ENCODE results near the gene RTF1.
A peak's percentile ranks its signal among the peaks of the same experiment; 100 is the strongest.

The RTF1 gene

DNA sequence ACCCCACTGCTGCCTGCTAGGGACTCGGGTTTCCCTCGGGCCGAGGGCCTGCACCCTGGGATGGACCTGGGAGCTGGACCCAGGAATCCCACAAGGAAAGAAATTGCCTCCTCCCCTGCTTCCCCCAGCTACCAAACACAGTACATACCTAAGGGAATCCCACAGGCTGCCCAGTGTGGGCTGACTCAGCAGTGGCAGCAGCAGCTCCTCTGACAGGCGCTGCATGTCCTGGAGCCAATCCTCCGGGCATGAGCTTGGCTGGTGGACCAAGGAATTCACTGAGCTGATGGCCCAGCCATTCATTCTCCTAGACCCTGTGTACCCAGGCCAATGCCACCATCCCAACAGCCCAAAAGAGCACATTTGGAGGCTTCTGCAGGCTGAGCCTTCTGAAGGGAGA is 106.2 kb downstream of the RTF1 start:
- no peaks in the 10 kb centered on the region for H3K79me2 ChIP-seq (ENCODE audit: control insufficient read depth, low read length)
- no peaks in the 10 kb centered on the region for H3K27me3 ChIP-seq (ENCODE audit: control insufficient read depth, low read length)
- H3K4me1 ChIP-seq (ENCODE audit: control insufficient read depth, low read length): no peaks in the 10 kb centered on the region
- no peaks in the 10 kb centered on the region for H3K9me2 ChIP-seq (replicated peaks; ENCODE audit: control insufficient read depth, low read length)
- no peak overlapping the region for H3K27ac ChIP-seq (ENCODE audit: low read depth, low read length)
- H3K4me3 ChIP-seq (ENCODE audit: low read length): no peak overlapping the region
- H4K20me1 ChIP-seq (ENCODE audit: control insufficient read depth, insufficient read depth, low read depth, low read length): no peaks in the 10 kb centered on the region
- peaks cover 28% of the 10 kb centered on the region for H3K36me3 ChIP-seq (ENCODE audit: control insufficient read depth, low read length)
- no peak overlapping the region for H3K4me2 ChIP-seq (ENCODE audit: low read length)
- TF ChIP-seq EZH2phosphoT487 (IDR thresholded peaks at IDR 0.05; ENCODE audit: borderline replicate concordance, low read length): no peak
- TF ChIP-seq, protein P1, sequence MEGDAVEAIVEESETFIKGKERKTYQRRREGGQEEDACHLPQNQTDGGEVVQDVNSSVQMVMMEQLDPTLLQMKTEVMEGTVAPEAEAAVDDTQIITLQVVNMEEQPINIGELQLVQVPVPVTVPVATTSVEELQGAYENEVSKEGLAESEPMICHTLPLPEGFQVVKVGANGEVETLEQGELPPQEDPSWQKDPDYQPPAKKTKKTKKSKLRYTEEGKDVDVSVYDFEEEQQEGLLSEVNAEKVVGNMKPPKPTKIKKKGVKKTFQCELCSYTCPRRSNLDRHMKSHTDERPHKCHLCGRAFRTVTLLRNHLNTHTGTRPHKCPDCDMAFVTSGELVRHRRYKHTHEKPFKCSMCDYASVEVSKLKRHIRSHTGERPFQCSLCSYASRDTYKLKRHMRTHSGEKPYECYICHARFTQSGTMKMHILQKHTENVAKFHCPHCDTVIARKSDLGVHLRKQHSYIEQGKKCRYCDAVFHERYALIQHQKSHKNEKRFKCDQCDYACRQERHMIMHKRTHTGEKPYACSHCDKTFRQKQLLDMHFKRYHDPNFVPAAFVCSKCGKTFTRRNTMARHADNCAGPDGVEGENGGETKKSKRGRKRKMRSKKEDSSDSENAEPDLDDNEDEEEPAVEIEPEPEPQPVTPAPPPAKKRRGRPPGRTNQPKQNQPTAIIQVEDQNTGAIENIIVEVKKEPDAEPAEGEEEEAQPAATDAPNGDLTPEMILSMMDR (IDR thresholded peaks at IDR 0.05; ENCODE audit: low read depth, low read length, poor library complexity, severe bottlenecking): no peak
- no peaks in the 10 kb centered on the region for H3F3A ChIP-seq (ENCODE audit: control insufficient read depth, insufficient read depth)
- no peaks in the 10 kb centered on the region for H3K9me3 ChIP-seq (ENCODE audit: control insufficient read depth, insufficient read depth, low read length)

DNA sequence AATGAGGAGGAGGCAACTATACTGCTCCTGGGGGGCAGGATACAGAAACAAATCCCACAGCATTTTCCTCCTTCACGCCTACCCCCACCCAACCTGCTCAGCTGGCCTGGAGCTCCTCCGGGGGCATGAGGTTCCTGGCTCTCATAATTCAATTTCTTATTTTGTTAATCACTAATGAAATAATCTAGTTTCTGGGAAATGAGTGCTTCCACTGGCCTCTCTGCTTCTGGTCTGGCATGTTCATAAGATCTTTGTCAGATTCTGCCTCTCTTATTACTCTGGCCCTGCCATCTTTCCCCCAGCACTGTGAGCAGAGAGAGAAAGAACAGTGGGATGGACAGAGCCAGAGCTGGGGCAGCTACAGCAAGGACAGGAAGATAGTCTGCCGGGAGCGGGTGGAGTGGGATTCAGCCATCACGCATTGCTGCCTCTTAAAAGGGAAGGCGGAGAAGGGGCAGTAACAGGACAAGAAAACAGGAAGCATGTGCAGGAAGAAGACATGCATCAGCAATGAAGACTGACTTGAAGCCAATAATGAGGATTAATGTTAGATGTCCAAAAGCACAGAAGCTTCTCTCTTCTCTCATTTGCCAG is 113.6 kb downstream of the RTF1 start:
- Histone ChIP-seq H3K9me2 (replicated peaks; ENCODE audit: control insufficient read depth, low read length) (no peaks in the 10 kb centered on the region), H3K79me2 (ENCODE audit: control insufficient read depth, low read length) (no peaks in the 10 kb centered on the region), H3F3A (ENCODE audit: control insufficient read depth, insufficient read depth) (no peaks in the 10 kb centered on the region), H3K4me3 (ENCODE audit: low read length) (peak overlapping the region; percentile 45), H3K27ac (ENCODE audit: low read depth, low read length) (peak overlapping the region; percentile 68), H3K4me1 (ENCODE audit: control insufficient read depth, low read length) (peaks cover 21% of the 10 kb centered on the region), H4K20me1 (ENCODE audit: control insufficient read depth, insufficient read depth, low read depth, low read length) (no peaks in the 10 kb centered on the region), H3K27me3 (ENCODE audit: control insufficient read depth, low read length) (no peaks in the 10 kb centered on the region), H3K4me2 (ENCODE audit: low read length) (peak overlapping the region; percentile 55), H3K36me3 (ENCODE audit: control insufficient read depth, low read length) (peaks cover 71% of the 10 kb centered on the region), H3K9me3 (ENCODE audit: control insufficient read depth, insufficient read depth, low read length) (no peaks in the 10 kb centered on the region)
- TF ChIP-seq, protein P1 (IDR thresholded peaks at IDR 0.05; ENCODE audit: low read depth, low read length, poor library complexity, severe bottlenecking): no peak

Measured in DOHH2 (cell line).